GM12878 (cell line): Measurements from ENCODE around the gene SFSWAP. TPM values are rescaled to one million over a fixed set of nuclear protein-coding genes. Genes with fewer than 3 reads are reported as not detected.

Experiments used
- ATAC-seq: fragments of 200-7000 bp; cut with Tn5 transposase; 3 replicates; pipeline ENCODE4 v1.9.1; 2020; ENCODE audit warnings: mild to moderate bottlenecking, moderate library complexity
- BruUV-seq: library from RNA; stranded (reverse); fragments of 400-500 nt; replicated peaks from 2 replicates; lab custom pipeline; 2021; lab: Mats Ljungman, UMichigan
- CTCF ChIA-PET: fragments of 300-600 bp; sonication (Branson Sonifier 250); formaldehyde crosslinking; extraction: SDS; loops from one replicate; lab custom pipeline; 2021; ENCODE audit warnings: inconsistent platforms; lab: Yijun Ruan, JAX
- POLR2A ChIA-PET: fragments of 350-600 bp; formaldehyde crosslinking; extraction: SDS; loops from one replicate; lab custom pipeline; 2021; ENCODE audit warnings: inconsistent platforms; lab: Charles Lee
- RAD21 ChIA-PET: fragments of 300-600 bp; sonication (Branson Sonifier 250); formaldehyde crosslinking; loops from one replicate; lab custom pipeline; 2023; ENCODE audit warnings: antibody characterized with exemption; ENCODE audit not compliant: unreplicated experiment; lab: Charles Lee
- SMC1A ChIA-PET: fragments of 300-600 bp; sonication (Branson Sonifier 250); formaldehyde crosslinking; loops from one replicate; lab custom pipeline; 2023; ENCODE audit not compliant: unreplicated experiment, uncharacterized antibody; lab: Charles Lee
- DNase-seq: peaks from one replicate; pipeline ENCODE4 v3.0.0-alpha.2; 2011; ENCODE audit warnings: low read depth, low spot score
- FAIRE-seq: peaks from 3 replicates; lab custom pipeline; 2011; peaks lifted over from hg19 to GRCh38; lab: Jason Lieb, UNC
- H2AFZ ChIP-seq: 2 replicates; pipeline ENCODE4 v1.6.0; 2011; ENCODE audit warnings: low read depth, low read length, control low read depth; ENCODE audit not compliant: control insufficient read depth
- H3K27ac ChIP-seq: 2 replicates; pipeline ENCODE4 v1.5.1; 2011; ENCODE audit warnings: control low read depth; ENCODE audit not compliant: control insufficient read depth, insufficient read depth
- H3K27me3 ChIP-seq, 2 experiments: replicated peaks in 1 of 2; 2 replicates each; pipeline versions ENCODE4 v1.6.0 to v1.6.1; 2011; ENCODE audit warnings: low read length in 1 of 2; ENCODE audit not compliant: control insufficient read depth in 2 of 2, insufficient read depth in 2 of 2
- H3K36me3 ChIP-seq, 2 experiments: 2 replicates each; pipeline ENCODE4 v1.5.1; 2011; ENCODE audit warnings: low read length in 1 of 2; ENCODE audit not compliant: control insufficient read depth in 2 of 2, insufficient read depth in 2 of 2
- H3K4me1 ChIP-seq: 2 replicates; pipeline ENCODE4 v1.6.1; 2011; ENCODE audit warnings: mild to moderate bottlenecking, low read length, moderate library complexity, mixed read lengths; ENCODE audit not compliant: control insufficient read depth, insufficient read depth
- H3K4me2 ChIP-seq: 2 replicates; pipeline ENCODE4 v1.6.0; 2011; ENCODE audit warnings: control low read depth; ENCODE audit not compliant: control insufficient read depth, insufficient read depth
- H3K4me3 ChIP-seq: fragments of 200-600 bp; sonication (generic); 2 replicates; pipeline ENCODE4 v1.5.1; 2016
- H3K79me2 ChIP-seq: 2 replicates; pipeline ENCODE4 v1.6.0; 2011; ENCODE audit warnings: low read length; ENCODE audit not compliant: control insufficient read depth, insufficient read depth
- H3K9ac ChIP-seq: 2 replicates; pipeline ENCODE4 v1.8.0; 2011; ENCODE audit warnings: low read length, control low read depth, mixed read lengths; ENCODE audit not compliant: control insufficient read depth, insufficient read depth
- H3K9me3 ChIP-seq: replicated peaks from 3 replicates; pipeline ENCODE4 v1.5.1; 2011; ENCODE audit warnings: mild to moderate bottlenecking, low read length; ENCODE audit not compliant: control insufficient read depth, insufficient read depth
- H4K20me1 ChIP-seq: 2 replicates; pipeline ENCODE4 v1.6.0; 2011; ENCODE audit not compliant: control insufficient read depth, insufficient read depth
- ATF3 ChIP-seq: IDR thresholded peaks from 2 replicates; pipeline ENCODE4 v1.6.1; 2011; ENCODE audit warnings: low read depth, mild to moderate bottlenecking, low read length, moderate library complexity, borderline replicate concordance; ENCODE audit errors: extremely low read depth
- HCFC1 ChIP-seq: fragments of 150-350 bp; IDR thresholded peaks from 2 replicates; pipeline ENCODE4 v1.6.1; 2014; ENCODE audit warnings: low read length
- IKZF1 ChIP-seq: fragments of 450-650 bp; conservative IDR thresholded peaks from 2 replicates; pipeline ENCODE4 v1.6.1; 2017; ENCODE audit warnings: antibody characterized with exemption, mild to moderate bottlenecking
- IRF4 ChIP-seq: IDR thresholded peaks from 2 replicates; pipeline ENCODE4 v1.6.1; 2011; ENCODE audit warnings: low read depth, low read length
- JUNB ChIP-seq: IDR thresholded peaks from 2 replicates; pipeline ENCODE4 v1.6.1; 2016; ENCODE audit warnings: antibody characterized with exemption, mild to moderate bottlenecking
- SPI1 ChIP-seq: IDR thresholded peaks from 2 replicates; pipeline ENCODE4 v1.6.1; 2011; ENCODE audit warnings: low read depth, mild to moderate bottlenecking, low read length, moderate library complexity, borderline replicate concordance; ENCODE audit not compliant: insufficient read depth
- SREBF1 ChIP-seq: IDR thresholded peaks from 2 replicates; pipeline ENCODE4 v1.6.1; 2012; ENCODE audit warnings: mild to moderate bottlenecking, low read length
- WGBS: methylation state at CpG from one replicate; pipeline ENCODE4 v1.1.6; 2016; ENCODE audit warnings: low lambda C conversion rate; ENCODE audit not compliant: insufficient replicate concordance, insufficient coverage; ENCODE audit errors: missing lambda C conversion rate; 5-methylcytosine and 5-hydroxymethylcytosine counted together
- in situ Hi-C: fragments of 300-500 bp; cut with MboI; formaldehyde crosslinking; loops from 9 replicates; pipeline ENCODE4 v1.14.3; 2018; ENCODE audit warnings: mixed read lengths
- intact Hi-C: fragments of 100-400 bp; cut with micrococcal nuclease; formaldehyde crosslinking; loops from one replicate; pipeline ENCODE4 v1.14.2; 2022; ENCODE audit not compliant: unreplicated experiment
- polyA plus RNA-seq, 11 experiments: library from polyadenylated mRNA; depleted of rRNA in 4 of 11; unstranded in 6 of 11; stranded (reverse) in 5 of 11; fragments of >200 nt; fragmentation: Nextera tagmentation in 4 of 11; fragmentation: Illumina TruSeq in 1 of 11; extraction: Ambion mirVana in 4 of 11; extraction: Trizol in 1 of 11; gene quantifications; 1 replicate in 1 of 11; 2 replicates in 10 of 11; pipeline versions ENCODE4 v1.2.1 to v1.2.3, GENCODE V29; 2011 to 2016; ENCODE audit warnings: inconsistent platforms in 2 of 11, missing spikeins in 2 of 11, low read depth in 1 of 11
- total RNA-seq, 4 experiments: library from RNA; depleted of rRNA in 3 of 4; stranded (reverse); fragments of >200 nt in 3 of 4; fragmentation: Illumina TruSeq in 1 of 4; extraction: Trizol in 1 of 4; gene quantifications; 2 replicates each; pipeline versions ENCODE4 v1.2.1 to v1.2.3, GENCODE V29; 2013 to 2021

The SFSWAP gene
- total and polyA plus RNA-seq, 10 of the 15 experiments (the other 5 are each of a cell fraction or from before 2014, with no cell fraction given), result 1.8 to 48.6 (median 25.0) TPM

DNA sequence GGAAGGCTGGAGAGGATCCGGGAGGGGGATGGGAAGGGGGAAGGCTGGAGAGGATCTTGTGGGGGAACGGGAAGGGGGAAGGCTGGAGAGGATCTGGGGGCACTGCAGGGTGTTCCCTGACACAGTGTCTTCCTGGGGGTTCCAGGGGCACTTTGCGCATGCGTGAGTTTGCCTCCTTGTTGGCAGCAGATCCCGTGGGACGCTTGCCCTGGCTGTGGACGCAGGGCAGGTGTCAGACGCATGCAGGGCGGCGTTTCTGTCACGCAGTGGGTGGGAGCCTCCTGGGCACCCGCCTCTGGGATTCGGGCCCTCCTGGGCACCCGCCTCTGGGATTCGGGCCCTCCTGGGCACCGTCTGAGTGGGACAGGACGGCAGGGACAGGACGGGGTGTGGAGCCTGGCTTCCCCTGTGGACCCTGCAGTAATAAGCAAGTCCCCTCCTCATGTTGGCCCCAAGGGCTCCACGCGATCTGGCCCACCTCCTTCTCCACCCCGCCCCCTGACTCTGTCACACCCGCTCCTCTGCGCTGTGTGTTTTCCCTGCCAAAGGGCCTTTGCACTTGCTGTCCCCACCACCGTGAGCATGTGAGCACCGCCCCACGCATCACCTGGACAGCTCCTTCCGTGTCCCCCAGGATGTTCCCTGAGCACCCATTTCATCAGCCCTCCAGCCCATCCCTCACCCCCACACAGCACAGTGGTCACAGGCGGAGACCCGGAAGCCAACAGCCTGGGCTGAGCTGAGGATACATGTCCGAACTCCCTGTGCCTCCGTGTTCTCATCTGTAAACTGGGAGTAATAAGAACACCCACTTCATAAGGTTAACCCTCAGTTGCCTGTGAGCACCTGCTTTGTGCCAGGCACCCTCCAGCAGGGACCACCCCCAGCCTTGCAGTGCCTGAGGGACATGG lies 121.7 kb downstream of the SFSWAP start:
- no peak overlapping the region for H3K4me3 ChIP-seq
- H3K36me3 ChIP-seq, result no peaks in the 10 kb centered on the region
- ChIA-PET CTCF (no interaction called here), POLR2A (no interaction called here), SMC1A (no interaction called here), RAD21 (no interaction called here)
- in situ Hi-C loops, result no loop called here
- no peak for DNase-seq
- peak overlapping the region; percentile 7; the same call in 1 of the 2 replicates for H3K4me2 ChIP-seq
- intact Hi-C loops, result no loop called here
- no peaks in the 10 kb centered on the region for H3K4me1 ChIP-seq
- no peak for FAIRE-seq
- no TSS peak for BruUV-seq
- 67% methylated on average over 25 of the region's 31 CpGs for WGBS
- no peak overlapping the region for H2AFZ ChIP-seq
- H3K27ac ChIP-seq, result no peak overlapping the region
- TF ChIP-seq HCFC1, result no peak
- no peak for TF ChIP-seq IRF4
- no peak for TF ChIP-seq SPI1
- TF ChIP-seq IKZF1, result 0 out of 2 replicates have a peak, but pooled peaks have one; percentile 16
- no peak for TF ChIP-seq ATF3
- TF ChIP-seq SREBF1, result no peak
- TF ChIP-seq JUNB, result no peak
- no peak overlapping the region for H3K9ac ChIP-seq
- H3K27me3 ChIP-seq, result peaks cover 7 to 9% of the 10 kb centered on the region in 2 experiments
- H3K79me2 ChIP-seq, result no peaks in the 10 kb centered on the region
- ATAC-seq, result no peak
- no peaks in the 10 kb centered on the region for H4K20me1 ChIP-seq
- H3K9me3 ChIP-seq, result no peaks in the 10 kb centered on the region
